Spleen (tissue), 11 donors: ENCODE measurements around the gene LRRC37A. TPM values are rescaled to one million over a fixed set of nuclear protein-coding genes. Genes with fewer than 3 reads are reported as not detected.
A peak's percentile ranks its signal among the peaks of the same experiment; 100 is the strongest.
"Not testable (repeated sequence)": the region's sequence is repeated elsewhere in the genome, so short reads cannot be mapped to it uniquely, and the experiment has no call there.

Source experiments
- DNase-seq: peaks from one replicate; pipeline ENCODE4 v3.0.0-alpha.2; 2020
- H3K27ac ChIP-seq, 8 donors: fragments of 200-600 bp; sonication (generic) in 7 of 8; 1 replicate in 4 of 8; 2 replicates in 4 of 8; pipeline versions ENCODE4 v1.5.0 to v1.8.0; 2016 to 2021; ENCODE audit warnings: inconsistent platforms in 4 of 8, mild to moderate bottlenecking in 4 of 8, moderate library complexity in 1 of 8
- H3K27me3 ChIP-seq, 7 donors: fragments of 200-600 bp; sonication (generic) in 6 of 7; replicated peaks in 1 of 7; 1 replicate in 4 of 7; 2 replicates in 3 of 7; pipeline versions ENCODE4 v1.5.0 to v1.8.0; 2016 to 2021; ENCODE audit warnings: inconsistent platforms in 3 of 7, mild to moderate bottlenecking in 1 of 7
- H3K36me3 ChIP-seq, 6 donors: fragments of 200-600 bp; sonication (generic) in 5 of 6; 1 replicate in 4 of 6; 2 replicates in 2 of 6; pipeline versions ENCODE4 v1.5.0 to v1.8.0; 2016 to 2021; ENCODE audit warnings: inconsistent platforms in 2 of 6
- H3K4me1 ChIP-seq, 6 donors: fragments of 200-600 bp; sonication (generic) in 5 of 6; 1 replicate in 3 of 6; 2 replicates in 3 of 6; pipeline versions ENCODE4 v1.5.0 to v1.8.0; 2016 to 2021; ENCODE audit warnings: inconsistent platforms in 3 of 6
- H3K4me3 ChIP-seq, 8 donors: fragments of 200-600 bp; sonication (generic) in 7 of 8; 1 replicate in 4 of 8; 2 replicates in 4 of 8; pipeline versions ENCODE4 v1.5.0 to v1.8.0; 2016 to 2021; ENCODE audit warnings: inconsistent platforms in 4 of 8, mild to moderate bottlenecking in 4 of 8, moderate library complexity in 2 of 8
- H3K9me3 ChIP-seq, 8 donors: fragments of 200-600 bp; sonication (generic) in 7 of 8; 1 replicate in 4 of 8; 2 replicates in 4 of 8; pipeline versions ENCODE4 v1.5.0 to v1.8.0; 2016 to 2021; ENCODE audit warnings: inconsistent platforms in 4 of 8
- WGBS, 5 donors: extraction: QIAGEN DNeasy Blood & Tissue Kit in 3 of 5; methylation state at CpG; one replicate each; pipeline versions ENCODE4 v1.1.5 to v1.1.7; 2013 to 2018; 5-methylcytosine and 5-hydroxymethylcytosine counted together
- intact Hi-C: fragments of 100-400 bp; cut with DNase I; formaldehyde crosslinking; loops from one replicate; pipeline ENCODE4 v1.15.0; 2023; ENCODE audit warnings: low total_unique reads
- polyA plus RNA-seq, 3 donors: library from polyadenylated mRNA; stranded (reverse); fragments of 200-250 nt; gene quantifications; one replicate each; pipeline ENCODE4 v1.2.1, GENCODE V29; 2013
- total RNA-seq, 7 donors: library from RNA; depleted of rRNA in 3 of 7; stranded (reverse); fragments of >200 nt in 3 of 7; fragmentation: NEBNext Ultra II Directional in 4 of 7; extraction: Animal tissue kit (Norgen Biotek cat#: 25700) in 4 of 7; gene quantifications; one replicate each; pipeline versions ENCODE4 v1.1.0 to v1.2.1, GENCODE V29; 2016 to 2021
- TF ChIP-seq, protein P1 (sequence below), 11 experiments: fragments of 200-600 bp in 7 of 11; fragments of 450-650 bp in 4 of 11; sonication (generic) in 4 of 11; IDR thresholded peaks in 8 of 11; conservative IDR thresholded peaks in 3 of 11; 1 replicate in 7 of 11; 2 replicates in 4 of 11; pipeline versions ENCODE4 v1.4.0 to v1.8.0; 2016 to 2021; ENCODE audit warnings: antibody characterized with exemption in 11 of 11, inconsistent platforms in 4 of 11, mild to moderate bottlenecking in 1 of 11
- donor health status: healthy with polysubstance abuse.
- donor health status: DM: no; HTN: no; CAD: no; lungs with moderate emphysema.
- donor health status: DM: no; HTN: no; CAD: no.
- donor health status: Bipolar disorder and iron deficiency.
- donor health status: healthy.
- donor health status: DM: no; HTN: no; CAD: no.
- donor health status: DM: yes; HTN: yes; CAD: no.

The LRRC37A gene
- total and polyA plus RNA-seq, 10 donors: 0.74 to 12.6 (median 4.0) TPM

DNA sequence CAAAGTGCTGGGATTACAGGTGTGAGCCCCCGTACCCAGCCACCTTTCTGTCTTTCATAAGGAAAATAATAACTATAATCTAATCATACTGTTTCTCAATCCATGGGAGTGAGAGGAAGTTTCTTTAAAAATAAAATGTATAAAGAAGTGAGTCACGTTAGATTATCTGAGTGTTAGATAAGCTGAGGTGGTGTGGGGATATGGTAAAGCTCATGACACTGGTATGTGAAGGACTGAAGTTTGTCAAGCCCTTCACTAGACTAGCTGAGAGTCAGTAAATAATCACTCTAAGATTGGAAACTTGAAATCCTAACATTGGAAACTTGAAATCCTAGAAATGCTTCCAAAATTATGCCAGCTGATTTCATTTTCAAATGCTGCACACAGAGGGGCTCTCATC is 9.4 kb upstream of the LRRC37A start:
- H3K36me3 ChIP-seq, H3K9me3 ChIP-seq, H3K4me3 ChIP-seq, DNase-seq, H3K27me3 ChIP-seq, H3K27ac ChIP-seq: not testable (repeated sequence)
- intact Hi-C loops: loop anchor here (10.0 kb wide), 1 partner anchor 281 kb away; no protein-coding TSS in a partner anchor
- H3K4me1 ChIP-seq: peaks cover 2 to 13% (median 6%) of the 10 kb centered on the region in 6 donors
- WGBS, 5 donors: 67 to 93% (median 84%) methylated on average over 2 of the region's 2 CpGs

DNA sequence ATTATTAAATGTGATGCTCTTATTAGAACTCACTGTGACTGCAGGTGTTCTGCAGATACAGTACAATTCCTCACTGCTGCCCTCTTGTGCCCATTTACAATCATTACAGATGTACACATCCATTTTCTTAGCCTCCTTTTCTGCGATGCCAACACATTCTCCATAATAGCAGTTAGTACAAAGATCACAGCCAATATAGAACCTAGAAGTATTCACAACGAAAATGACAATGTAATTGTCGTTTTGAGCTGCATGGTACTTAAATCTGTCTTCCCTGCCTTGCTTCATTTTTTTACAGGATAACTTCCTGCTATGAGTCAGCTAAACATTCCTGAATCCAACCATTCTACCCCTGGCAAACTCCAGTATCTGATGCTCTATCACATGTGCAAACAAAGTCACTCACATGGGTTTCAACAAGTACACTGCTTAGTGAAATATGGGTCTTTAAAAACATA is 8.1 kb upstream of the LRRC37A start:
- not testable (repeated sequence) for H3K27ac ChIP-seq, H3K9me3 ChIP-seq, H3K4me3 ChIP-seq, DNase-seq, H3K36me3 ChIP-seq, H3K27me3 ChIP-seq
- WGBS, 5 donors: 0 to 2% (median 1%) methylated on average over 3 of the region's 3 CpGs
- intact Hi-C loops: loop anchor here (10.0 kb wide), 1 partner anchor 282 kb away; no protein-coding TSS in a partner anchor
- peaks cover 11 to 26% (median 14%) of the 10 kb centered on the region in 6 donors for H3K4me1 ChIP-seq
- TF ChIP-seq, protein P1, sequence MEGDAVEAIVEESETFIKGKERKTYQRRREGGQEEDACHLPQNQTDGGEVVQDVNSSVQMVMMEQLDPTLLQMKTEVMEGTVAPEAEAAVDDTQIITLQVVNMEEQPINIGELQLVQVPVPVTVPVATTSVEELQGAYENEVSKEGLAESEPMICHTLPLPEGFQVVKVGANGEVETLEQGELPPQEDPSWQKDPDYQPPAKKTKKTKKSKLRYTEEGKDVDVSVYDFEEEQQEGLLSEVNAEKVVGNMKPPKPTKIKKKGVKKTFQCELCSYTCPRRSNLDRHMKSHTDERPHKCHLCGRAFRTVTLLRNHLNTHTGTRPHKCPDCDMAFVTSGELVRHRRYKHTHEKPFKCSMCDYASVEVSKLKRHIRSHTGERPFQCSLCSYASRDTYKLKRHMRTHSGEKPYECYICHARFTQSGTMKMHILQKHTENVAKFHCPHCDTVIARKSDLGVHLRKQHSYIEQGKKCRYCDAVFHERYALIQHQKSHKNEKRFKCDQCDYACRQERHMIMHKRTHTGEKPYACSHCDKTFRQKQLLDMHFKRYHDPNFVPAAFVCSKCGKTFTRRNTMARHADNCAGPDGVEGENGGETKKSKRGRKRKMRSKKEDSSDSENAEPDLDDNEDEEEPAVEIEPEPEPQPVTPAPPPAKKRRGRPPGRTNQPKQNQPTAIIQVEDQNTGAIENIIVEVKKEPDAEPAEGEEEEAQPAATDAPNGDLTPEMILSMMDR (IDR thresholded peaks at IDR 0.05 in 8 of 11, conservative IDR thresholded peaks at IDR 0.05 in 3 of 11): peak; percentile 71 to 86 (median 77)

DNA sequence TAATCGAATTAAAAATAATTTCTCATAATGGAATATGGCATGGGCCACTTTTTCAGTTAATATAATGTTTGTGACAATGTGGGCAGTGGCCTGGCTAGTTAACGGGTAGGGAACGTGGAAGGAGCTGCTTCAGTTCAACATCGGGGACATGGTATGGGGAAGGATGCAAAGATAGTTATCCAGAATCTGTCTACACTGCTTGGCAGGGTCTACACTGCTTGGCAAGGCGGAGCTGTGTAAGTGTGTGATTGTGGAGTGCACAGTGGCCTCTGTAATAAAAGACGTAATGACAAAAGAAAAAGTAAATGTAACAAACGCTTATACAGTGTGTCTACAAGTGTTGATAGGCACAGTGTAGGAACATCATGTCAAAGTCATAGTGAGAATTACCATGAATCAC is 7.3 kb upstream of the LRRC37A start:
- not testable (repeated sequence) for H3K4me3 ChIP-seq, H3K27me3 ChIP-seq, DNase-seq, H3K9me3 ChIP-seq, H3K36me3 ChIP-seq, H3K27ac ChIP-seq
- intact Hi-C loops: loop anchor here (10.0 kb wide), 1 partner anchor 283 kb away; no protein-coding TSS in a partner anchor
- WGBS, 5 donors: 85 to 90% (median 86%) methylated on average over 7 of the region's 7 CpGs
- peaks cover 11 to 26% (median 14%) of the 10 kb centered on the region in 6 donors for H3K4me1 ChIP-seq

DNA sequence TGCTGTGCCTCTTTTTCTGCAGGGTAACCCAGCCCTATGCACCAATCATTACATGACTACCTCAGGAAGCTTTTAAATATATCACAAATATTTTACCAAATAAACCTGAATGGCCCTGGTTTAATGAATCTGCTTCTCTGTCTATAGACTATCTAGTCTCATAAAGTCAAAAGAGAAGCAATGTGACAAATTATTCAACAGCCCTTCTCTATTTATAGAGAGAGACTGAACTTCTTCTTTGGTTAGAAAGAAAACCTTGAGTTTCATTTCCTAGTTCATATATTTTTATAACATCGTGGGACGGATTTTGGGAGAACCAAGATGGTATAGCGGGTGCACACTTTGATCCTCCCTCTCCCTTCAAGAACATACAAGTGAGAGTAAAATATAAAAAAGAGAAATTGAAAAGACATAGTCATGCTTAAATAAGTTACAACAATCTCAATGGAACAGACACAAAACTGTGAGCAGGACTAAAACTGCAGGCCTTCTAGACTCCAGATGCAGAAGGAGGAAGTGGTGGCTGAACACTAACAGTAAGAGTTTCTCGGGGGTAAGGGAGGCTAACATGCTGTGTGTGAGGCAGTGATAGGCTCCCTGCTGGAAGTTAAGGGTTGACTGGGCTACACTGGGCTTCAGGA is 3.9 kb upstream of the LRRC37A start:
- H3K27ac ChIP-seq: peak overlapping the region; percentile 28 to 82 (median 70)
- H3K27me3 ChIP-seq, H3K9me3 ChIP-seq, DNase-seq, H3K36me3 ChIP-seq, intact Hi-C loops: not testable (repeated sequence)
- WGBS, 5 donors: 34 to 46% (median 39%) methylated on average over 4 of the region's 4 CpGs
- H3K4me1 ChIP-seq: peaks cover 11 to 26% (median 14%) of the 10 kb centered on the region in 6 donors
- peak overlapping the region in 1 of 8 donors; percentile 21 for H3K4me3 ChIP-seq

DNA sequence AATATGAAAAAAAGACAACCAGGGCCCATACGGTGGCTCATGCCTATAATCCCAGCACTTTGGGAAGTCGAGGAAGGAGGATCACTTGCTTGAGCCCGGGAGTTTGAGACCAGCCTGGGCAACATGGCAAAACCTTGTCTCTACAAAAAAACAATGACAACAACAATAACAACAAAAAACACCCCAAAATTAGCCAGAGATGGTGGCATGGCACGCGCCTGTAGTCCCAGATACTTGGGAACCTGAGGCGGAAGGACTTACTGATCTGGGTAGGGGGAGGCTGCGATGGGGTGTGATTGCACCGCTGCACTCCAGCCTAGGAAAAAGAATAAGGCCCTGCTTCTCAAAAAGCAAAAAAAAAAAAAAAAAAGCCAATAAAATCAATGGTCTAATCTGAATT is 3.3 kb upstream of the LRRC37A start:
- H3K27me3 ChIP-seq, H3K4me3 ChIP-seq, H3K36me3 ChIP-seq, intact Hi-C loops, DNase-seq, H3K9me3 ChIP-seq: not testable (repeated sequence)
- peak overlapping the region in 7 of 8 donors; percentile 28 to 82 (median 70) for H3K27ac ChIP-seq
- WGBS, 5 donors: 82 to 92% (median 87%) methylated on average over 8 of the region's 8 CpGs
- H3K4me1 ChIP-seq: peaks cover 10 to 25% (median 14%) of the 10 kb centered on the region in 6 donors

DNA sequence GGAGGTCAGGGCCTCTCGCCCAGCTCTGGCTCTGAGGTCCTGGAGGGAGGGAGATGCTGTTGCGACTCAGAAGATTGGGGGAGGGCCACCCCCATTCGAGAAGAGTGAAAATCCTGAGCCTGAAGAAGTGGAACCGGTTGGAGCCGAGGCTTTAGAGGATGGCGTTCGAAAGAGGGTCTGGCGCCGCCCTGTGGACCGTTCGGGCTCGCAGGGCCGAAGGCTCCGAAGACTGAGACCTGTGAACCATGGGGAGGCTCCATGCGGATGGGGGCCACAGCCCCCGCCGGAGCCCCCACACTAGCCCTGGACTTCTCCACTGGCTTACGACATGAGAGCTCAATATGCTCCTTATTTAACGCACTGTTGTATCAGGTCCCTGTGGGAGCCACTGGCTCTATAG is 46.3 kb downstream of the LRRC37A start:
- WGBS, 5 donors: no CpG with 5 or more reads among the region's 19 CpGs
- DNase-seq, H3K4me3 ChIP-seq, H3K36me3 ChIP-seq, H3K9me3 ChIP-seq, H3K4me1 ChIP-seq, intact Hi-C loops, H3K27ac ChIP-seq, H3K27me3 ChIP-seq: not testable (repeated sequence)

DNA sequence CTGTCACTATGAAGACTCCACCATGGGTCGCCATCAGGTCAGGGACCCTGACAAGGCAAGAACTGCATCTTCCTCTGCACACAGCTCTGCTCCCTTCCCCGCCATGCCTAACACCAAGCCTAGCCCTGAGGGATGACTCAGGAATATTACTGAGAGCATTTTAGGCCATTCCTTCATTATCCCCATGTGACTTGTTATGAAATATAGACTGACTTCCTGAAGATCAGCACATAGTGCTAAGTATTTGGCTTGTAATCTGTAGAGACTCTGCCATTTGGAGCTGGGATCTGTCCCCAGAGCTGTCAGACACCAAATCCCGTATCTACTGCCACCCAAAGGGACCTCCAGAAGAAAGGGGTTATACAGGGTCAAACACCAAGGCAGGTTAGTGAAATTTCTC is 47.2 kb downstream of the LRRC37A start:
- H3K4me1 ChIP-seq, H3K9me3 ChIP-seq, H3K27ac ChIP-seq, DNase-seq, H3K27me3 ChIP-seq, intact Hi-C loops, H3K4me3 ChIP-seq, H3K36me3 ChIP-seq: not testable (repeated sequence)
- WGBS, 5 donors: no CpG with 5 or more reads among the region's 3 CpGs

DNA sequence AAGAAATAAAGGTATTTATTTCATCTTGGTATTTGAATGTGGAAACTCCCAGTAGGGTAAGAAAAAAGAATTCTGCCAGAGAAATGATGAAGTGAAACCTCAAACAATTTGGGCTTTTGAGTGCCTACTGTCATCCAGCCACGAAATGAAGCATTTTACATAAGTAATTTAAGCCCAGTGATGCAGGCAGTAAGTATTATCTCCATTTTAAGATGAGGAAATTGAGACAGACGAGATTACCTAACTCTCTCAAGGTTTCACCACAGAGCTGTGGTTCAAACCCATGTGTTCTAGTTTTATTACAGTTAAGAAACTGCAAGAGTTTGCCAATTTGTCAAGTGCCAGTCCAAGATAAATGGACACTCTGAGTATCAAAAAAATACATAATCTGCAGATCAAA is 53.4 kb downstream of the LRRC37A start:
- H3K4me3 ChIP-seq, H3K27me3 ChIP-seq, H3K36me3 ChIP-seq, intact Hi-C loops, H3K9me3 ChIP-seq, H3K4me1 ChIP-seq, DNase-seq: not testable (repeated sequence)
- H3K27ac ChIP-seq: peak overlapping the region in 3 of 8 donors; percentile 40 to 56 (median 42)
- no CpG with 5 or more reads among the region's 2 CpGs for WGBS, 5 donors

DNA sequence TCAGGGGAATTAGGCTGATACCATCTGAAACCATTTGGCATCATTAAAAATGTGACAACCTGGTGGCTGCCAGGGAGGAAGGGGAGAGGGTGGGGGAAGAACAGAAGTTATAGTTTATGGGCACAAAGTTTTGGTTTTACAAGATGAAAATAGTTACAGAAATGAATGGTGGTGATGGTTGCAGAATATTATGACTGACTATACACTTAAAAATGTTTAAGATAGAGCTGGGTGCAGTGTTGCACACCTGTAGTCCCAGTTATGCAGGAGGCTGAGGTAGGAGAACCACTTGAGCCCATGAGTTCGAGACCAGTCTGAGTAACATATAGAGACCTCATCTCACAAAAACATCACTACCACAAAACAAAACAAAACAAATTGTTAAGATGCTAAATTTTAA is 54.1 kb downstream of the LRRC37A start:
- H3K27ac ChIP-seq, H3K9me3 ChIP-seq, H3K4me3 ChIP-seq, DNase-seq, H3K4me1 ChIP-seq, H3K36me3 ChIP-seq, intact Hi-C loops, H3K27me3 ChIP-seq: not testable (repeated sequence)
- WGBS, 5 donors: no CpG with 5 or more reads among the region's 1 CpG

DNA sequence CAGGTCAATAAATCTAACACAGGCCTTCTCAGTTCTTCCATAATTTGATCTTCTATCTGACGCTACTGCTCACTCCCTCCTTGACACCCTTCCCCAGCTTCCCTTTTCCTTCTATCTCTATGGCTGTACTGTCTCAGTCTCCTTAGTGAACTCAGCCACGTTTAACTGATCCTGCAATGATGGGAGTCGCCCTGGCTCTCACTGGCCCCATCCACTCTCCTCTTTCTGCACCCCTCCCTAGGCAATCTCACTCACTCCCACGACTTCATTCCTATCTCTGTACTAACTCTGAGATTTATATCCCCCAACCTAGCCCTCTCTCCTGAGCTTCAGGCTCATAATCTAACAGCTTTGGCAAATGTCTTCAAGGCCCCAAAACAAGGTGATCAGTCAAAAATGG is 58.9 kb downstream of the LRRC37A start:
- H3K4me1 ChIP-seq, H3K27ac ChIP-seq, H3K9me3 ChIP-seq, H3K36me3 ChIP-seq, intact Hi-C loops, H3K27me3 ChIP-seq, H3K4me3 ChIP-seq, DNase-seq: not testable (repeated sequence)
- WGBS, 5 donors: no CpG with 5 or more reads among the region's 4 CpGs
